HCT116 (cell line): ENCODE measurements around the gene OSBPL5. TPM values are rescaled to one million over a fixed set of nuclear protein-coding genes. Genes with fewer than 3 reads are reported as not detected.

Experiments
- ATAC-seq: fragments of 200-7000 bp; cut with Tn5 transposase; 2 replicates; pipeline ENCODE4 v1.9.1; 2020; ENCODE audit warnings: mild to moderate bottlenecking, moderate library complexity
- BruUV-seq: library from RNA; stranded (reverse); fragments of 400-500 nt; replicated peaks from 2 replicates; lab custom pipeline; 2021; lab: Mats Ljungman, UMichigan
- CTCF ChIA-PET: fragments of 300-600 bp; sonication (Branson Sonifier 250); formaldehyde crosslinking; loops from one replicate; lab custom pipeline; 2021; ENCODE audit warnings: antibody characterized with exemption; lab: Charles Lee
- POLR2A ChIA-PET: fragments of 300-600, 350-600 bp; sonication (Branson Sonifier 250); formaldehyde crosslinking; loops from one replicate; lab custom pipeline; 2021; ENCODE audit warnings: antibody characterized with exemption; lab: Charles Lee
- RAD21 ChIA-PET, 2 experiments: fragments of 300-600 bp; sonication (Branson Sonifier 250); formaldehyde crosslinking; loops; one replicate each; lab custom pipeline; 2023; ENCODE audit warnings: low total read pairs in 2 of 2; ENCODE audit not compliant: uncharacterized antibody in 2 of 2, unreplicated experiment in 2 of 2, low non-redundant PET in 1 of 2; lab: Charles Lee
- DNase-seq: peaks from one replicate; pipeline ENCODE4 v3.0.0-alpha.2; 2010; ENCODE audit warnings: low read depth, low spot score
- H2AFZ ChIP-seq: fragments of 200-600 bp; shearing (Covaris generic), sonication (generic); 2 replicates; pipeline ENCODE4 v1.6.1; 2017; ENCODE audit warnings: low read depth, mixed run types, mixed read lengths, antibody characterized with exemption, low read length; ENCODE audit not compliant: poor library complexity, severe bottlenecking
- H3K27ac ChIP-seq: 2 replicates; pipeline ENCODE4 v1.5.1; 2012; ENCODE audit warnings: low read depth, low read length
- H3K27me3 ChIP-seq: fragments of 200-600 bp; sonication (generic); 2 replicates; pipeline ENCODE4 v1.6.1; 2016; ENCODE audit warnings: mixed run types, low read length, mixed read lengths; ENCODE audit not compliant: insufficient read depth
- H3K36me3 ChIP-seq, 2 experiments: fragments of 200-500 bp in 1 of 2; fragments of 200-600 bp in 1 of 2; sonication (Bioruptor generic) in 1 of 2; sonication (generic) in 1 of 2; 2 replicates each; pipeline versions ENCODE4 v1.5.1 to v1.6.1; 2014 to 2016; ENCODE audit warnings: low read length in 2 of 2, inconsistent platforms in 1 of 2, mixed read lengths in 1 of 2, mixed run types in 1 of 2; ENCODE audit not compliant: insufficient read depth in 2 of 2, control insufficient read depth in 1 of 2
- H3K4me1 ChIP-seq, 2 experiments: fragments of 200-600 bp in 1 of 2; sonication (generic) in 1 of 2; 2 replicates each; pipeline versions ENCODE4 v1.5.1 to v1.6.1; 2012 to 2017; ENCODE audit warnings: low read length in 2 of 2, inconsistent platforms in 1 of 2, mild to moderate bottlenecking in 1 of 2, mixed read lengths in 1 of 2, mixed run types in 1 of 2, moderate library complexity in 1 of 2; ENCODE audit not compliant: insufficient read depth in 2 of 2, control insufficient read depth in 1 of 2
- H3K4me2 ChIP-seq: fragments of 200-600 bp; sonication (generic); 2 replicates; pipeline ENCODE4 v1.6.1; 2017; ENCODE audit warnings: mixed run types, low read length, mixed read lengths
- H3K4me3 ChIP-seq, 2 experiments: fragments of 200-600 bp in 1 of 2; sonication (generic) in 1 of 2; replicated peaks in 1 of 2; 2 replicates each; pipeline ENCODE4 v1.5.1; 2011 to 2016; ENCODE audit warnings: low read length in 2 of 2, control low read depth in 1 of 2, low read depth in 1 of 2, mild to moderate bottlenecking in 1 of 2, mixed read lengths in 1 of 2, mixed run types in 1 of 2
- H3K79me2 ChIP-seq: fragments of 200-600 bp; sonication (generic); 2 replicates; pipeline ENCODE4 v1.6.1; 2017; ENCODE audit warnings: mild to moderate bottlenecking, mixed run types, low read length, moderate library complexity, mixed read lengths; ENCODE audit not compliant: insufficient read depth
- H3K9ac ChIP-seq: fragments of 200-600 bp; sonication (generic); 2 replicates; pipeline ENCODE4 v1.6.1; 2016; ENCODE audit warnings: low read length, mixed read lengths
- H3K9me2 ChIP-seq: fragments of 200-600 bp; sonication (generic), shearing (Covaris generic); 2 replicates; pipeline ENCODE4 v1.6.1; 2017; ENCODE audit warnings: mixed run types, mild to moderate bottlenecking, moderate library complexity; ENCODE audit not compliant: insufficient read depth
- H3K9me3 ChIP-seq, 2 experiments: fragments of 200-500 bp in 1 of 2; fragments of 200-600 bp in 1 of 2; sonication (Bioruptor generic) in 1 of 2; sonication (generic) in 1 of 2; 2 replicates each; pipeline ENCODE4 v1.6.1; 2014 to 2017; ENCODE audit warnings: low read length in 2 of 2, mixed read lengths in 2 of 2, inconsistent platforms in 1 of 2, low read depth in 1 of 2, mild to moderate bottlenecking in 1 of 2, mixed run types in 1 of 2, moderate library complexity in 1 of 2; ENCODE audit not compliant: control insufficient read depth in 1 of 2, insufficient read depth in 1 of 2
- H4K20me1 ChIP-seq: fragments of 200-600 bp; sonication (generic), shearing (Covaris generic); 2 replicates; pipeline ENCODE4 v1.6.1; 2017; ENCODE audit warnings: mixed run types, mild to moderate bottlenecking, moderate library complexity; ENCODE audit not compliant: insufficient read depth
- CEBPB ChIP-seq: IDR thresholded peaks from 2 replicates; pipeline ENCODE4 v1.6.1; 2012; ENCODE audit warnings: low read depth
- EGR1 ChIP-seq: IDR thresholded peaks from 2 replicates; pipeline ENCODE4 v1.6.1; 2012; ENCODE audit warnings: low read depth
- ELF1 ChIP-seq: IDR thresholded peaks from 2 replicates; pipeline ENCODE4 v1.6.1; 2012; ENCODE audit warnings: low read depth, borderline replicate concordance
- EZH2phosphoT487 ChIP-seq: fragments of 200-600 bp; IDR thresholded peaks from 2 replicates; pipeline ENCODE4 v1.6.1; 2018; ENCODE audit warnings: antibody characterized with exemption, borderline replicate concordance
- RAD21 ChIP-seq: IDR thresholded peaks from 2 replicates; pipeline ENCODE4 v1.6.1; 2012; ENCODE audit warnings: low read depth, mild to moderate bottlenecking
- SRF ChIP-seq: IDR thresholded peaks from 2 replicates; pipeline ENCODE4 v1.6.1; 2012; ENCODE audit warnings: low read depth
- intact Hi-C: fragments of 100-400 bp; cut with micrococcal nuclease; formaldehyde crosslinking; loops from 2 replicates; pipeline ENCODE4 v1.10.0; 2022
- total RNA-seq: library from RNA; stranded (reverse); gene quantifications from one replicate; pipeline ENCODE4 v1.2.1, GENCODE V29; 2021; ENCODE audit not compliant: unreplicated experiment
- TF ChIP-seq, protein P1 (sequence below): IDR thresholded peaks from 2 replicates; pipeline ENCODE4 v1.6.1; 2012; ENCODE audit warnings: low read depth
- TF ChIP-seq, protein P2 (sequence below): IDR thresholded peaks from 2 replicates; pipeline ENCODE4 v1.6.1; 2011; ENCODE audit warnings: mild to moderate bottlenecking, low read length, moderate library complexity; ENCODE audit not compliant: insufficient replicate concordance; ENCODE audit errors: extremely low read depth
- TF ChIP-seq, protein P3 (sequence below), 3 experiments: fragments of 200-600 bp in 1 of 3; sonication (generic) in 1 of 3; IDR thresholded peaks in 2 of 3; conservative IDR thresholded peaks in 1 of 3; 2 replicates each; pipeline ENCODE4 v1.5.1; 2012 to 2017; ENCODE audit warnings: low read depth in 2 of 3, low read length in 2 of 3, antibody characterized with exemption in 1 of 3, borderline replicate concordance in 1 of 3, control low read depth in 1 of 3, mild to moderate bottlenecking in 1 of 3, mixed read lengths in 1 of 3, mixed run types in 1 of 3, moderate library complexity in 1 of 3; ENCODE audit not compliant: insufficient read depth in 1 of 3
- TF ChIP-seq, protein P4 (sequence below): IDR thresholded peaks from 2 replicates; pipeline ENCODE4 v1.6.1; 2012

The OSBPL5 gene
- total RNA-seq, 1 experiment from 2014 or later: 44.2 TPM

DNA sequence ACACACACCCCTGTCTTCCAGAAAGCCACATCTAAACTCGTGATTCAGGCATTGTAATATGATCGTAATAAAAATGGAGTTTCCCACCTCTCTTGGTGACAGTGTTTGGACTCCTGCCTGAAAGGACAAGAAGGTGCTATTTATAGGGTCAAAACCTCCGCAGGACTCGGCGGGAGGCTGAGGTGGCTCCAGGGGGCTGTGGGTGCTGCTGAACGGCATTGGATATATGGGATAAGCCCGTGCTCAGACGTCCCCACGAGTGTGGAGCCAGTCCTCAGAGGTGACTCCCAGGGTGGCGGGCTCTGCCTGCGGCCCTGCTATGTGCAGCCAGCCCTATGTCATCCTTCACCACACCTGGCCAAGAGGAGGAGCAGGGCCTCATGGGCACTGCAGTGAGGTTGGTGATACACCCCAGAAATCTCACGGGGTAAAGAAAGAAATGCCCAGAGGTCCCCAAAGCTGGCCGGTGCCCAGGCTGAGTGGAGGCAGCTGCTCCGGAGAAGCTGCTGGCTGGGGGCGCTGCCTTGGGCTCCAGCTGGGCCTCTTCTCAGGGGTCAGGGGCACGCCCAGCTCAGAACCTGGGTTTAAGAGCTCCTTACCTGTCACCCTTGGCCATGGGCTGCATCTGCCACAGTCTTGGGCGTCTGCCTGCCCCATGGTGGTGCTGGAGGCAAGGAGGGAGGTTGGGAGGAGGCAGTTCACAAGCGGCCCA, 5.1 kb upstream of the OSBPL5 start (continued):
- TF ChIP-seq, protein P1, sequence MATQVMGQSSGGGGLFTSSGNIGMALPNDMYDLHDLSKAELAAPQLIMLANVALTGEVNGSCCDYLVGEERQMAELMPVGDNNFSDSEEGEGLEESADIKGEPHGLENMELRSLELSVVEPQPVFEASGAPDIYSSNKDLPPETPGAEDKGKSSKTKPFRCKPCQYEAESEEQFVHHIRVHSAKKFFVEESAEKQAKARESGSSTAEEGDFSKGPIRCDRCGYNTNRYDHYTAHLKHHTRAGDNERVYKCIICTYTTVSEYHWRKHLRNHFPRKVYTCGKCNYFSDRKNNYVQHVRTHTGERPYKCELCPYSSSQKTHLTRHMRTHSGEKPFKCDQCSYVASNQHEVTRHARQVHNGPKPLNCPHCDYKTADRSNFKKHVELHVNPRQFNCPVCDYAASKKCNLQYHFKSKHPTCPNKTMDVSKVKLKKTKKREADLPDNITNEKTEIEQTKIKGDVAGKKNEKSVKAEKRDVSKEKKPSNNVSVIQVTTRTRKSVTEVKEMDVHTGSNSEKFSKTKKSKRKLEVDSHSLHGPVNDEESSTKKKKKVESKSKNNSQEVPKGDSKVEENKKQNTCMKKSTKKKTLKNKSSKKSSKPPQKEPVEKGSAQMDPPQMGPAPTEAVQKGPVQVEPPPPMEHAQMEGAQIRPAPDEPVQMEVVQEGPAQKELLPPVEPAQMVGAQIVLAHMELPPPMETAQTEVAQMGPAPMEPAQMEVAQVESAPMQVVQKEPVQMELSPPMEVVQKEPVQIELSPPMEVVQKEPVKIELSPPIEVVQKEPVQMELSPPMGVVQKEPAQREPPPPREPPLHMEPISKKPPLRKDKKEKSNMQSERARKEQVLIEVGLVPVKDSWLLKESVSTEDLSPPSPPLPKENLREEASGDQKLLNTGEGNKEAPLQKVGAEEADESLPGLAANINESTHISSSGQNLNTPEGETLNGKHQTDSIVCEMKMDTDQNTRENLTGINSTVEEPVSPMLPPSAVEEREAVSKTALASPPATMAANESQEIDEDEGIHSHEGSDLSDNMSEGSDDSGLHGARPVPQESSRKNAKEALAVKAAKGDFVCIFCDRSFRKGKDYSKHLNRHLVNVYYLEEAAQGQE: no peak
- TF ChIP-seq ELF1 (no peak), RAD21 (no peak), EZH2phosphoT487 (no peak)

DNA sequence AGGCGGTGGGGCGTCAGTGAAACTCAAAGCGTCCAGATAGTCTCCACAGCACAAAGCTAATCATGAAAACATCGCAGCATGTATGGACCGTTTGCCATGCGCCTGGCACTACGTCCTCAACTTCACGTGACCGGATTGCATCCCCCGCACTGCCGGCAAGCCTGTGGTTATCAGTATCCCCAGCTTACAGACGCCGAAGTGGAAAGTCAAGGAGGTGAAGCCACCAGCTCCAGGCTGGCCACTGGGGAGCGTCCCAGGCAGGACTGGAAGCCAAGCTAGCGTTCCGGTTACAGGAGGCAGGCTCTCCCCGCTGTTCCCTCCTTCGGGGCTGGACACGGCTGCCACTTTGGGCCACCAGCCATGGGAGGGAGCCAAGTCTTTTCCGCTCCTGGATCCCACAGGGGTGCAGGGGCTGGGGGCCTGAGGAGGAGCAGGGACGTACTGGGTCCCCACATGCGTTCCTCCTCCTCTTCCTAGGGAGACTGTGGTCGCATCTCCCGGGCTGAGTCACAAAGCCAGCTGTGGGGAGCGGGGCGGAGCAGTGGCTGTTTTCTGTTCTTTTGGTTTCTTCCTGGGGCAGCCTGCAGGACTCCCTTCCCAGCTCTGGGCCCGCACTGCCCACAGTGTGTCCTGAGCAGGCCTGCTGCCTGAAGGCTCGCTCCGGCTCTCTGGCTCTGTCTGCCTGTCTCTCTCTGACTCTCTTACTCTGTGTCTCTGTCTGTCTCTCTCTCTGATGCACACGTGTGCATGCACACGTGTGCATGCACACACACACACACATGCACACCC, 4.3 kb upstream of the OSBPL5 start:
- H3K9me3 ChIP-seq: no peaks in the 10 kb centered on the region
- peak overlapping the region; percentile 66 for H2AFZ ChIP-seq
- H3K4me1 ChIP-seq: peaks cover 17 to 25% of the 10 kb centered on the region in 2 experiments; a peak in 3 of 4 replicates
- ChIA-PET RAD21 (no interaction called here), CTCF (interaction anchor here (1.0 kb wide), 1 partner anchor 26 kb away, joined by 3 read pairs; no protein-coding TSS in a partner anchor), POLR2A (no interaction called here)
- peak; percentile 68 for ATAC-seq
- intact Hi-C loops: loop anchor here (1.0 kb wide), 1 partner anchor 48 kb away; no protein-coding TSS in a partner anchor
- H3K4me2 ChIP-seq: peak overlapping the region; percentile 90
- peak overlapping the region; percentile 43 for H3K9ac ChIP-seq
- peak overlapping the region; percentile 43; the same call in 1 of the 2 replicates for H3K27ac ChIP-seq
- peak overlapping the region; percentile 34 to 56 for H3K4me3 ChIP-seq
- peak; percentile 21 for DNase-seq
- no peaks in the 10 kb centered on the region for H3K36me3 ChIP-seq
- TF ChIP-seq CEBPB (no peak), SRF (no peak), EGR1 (peak; percentile 22)
- TF ChIP-seq, protein P2, sequence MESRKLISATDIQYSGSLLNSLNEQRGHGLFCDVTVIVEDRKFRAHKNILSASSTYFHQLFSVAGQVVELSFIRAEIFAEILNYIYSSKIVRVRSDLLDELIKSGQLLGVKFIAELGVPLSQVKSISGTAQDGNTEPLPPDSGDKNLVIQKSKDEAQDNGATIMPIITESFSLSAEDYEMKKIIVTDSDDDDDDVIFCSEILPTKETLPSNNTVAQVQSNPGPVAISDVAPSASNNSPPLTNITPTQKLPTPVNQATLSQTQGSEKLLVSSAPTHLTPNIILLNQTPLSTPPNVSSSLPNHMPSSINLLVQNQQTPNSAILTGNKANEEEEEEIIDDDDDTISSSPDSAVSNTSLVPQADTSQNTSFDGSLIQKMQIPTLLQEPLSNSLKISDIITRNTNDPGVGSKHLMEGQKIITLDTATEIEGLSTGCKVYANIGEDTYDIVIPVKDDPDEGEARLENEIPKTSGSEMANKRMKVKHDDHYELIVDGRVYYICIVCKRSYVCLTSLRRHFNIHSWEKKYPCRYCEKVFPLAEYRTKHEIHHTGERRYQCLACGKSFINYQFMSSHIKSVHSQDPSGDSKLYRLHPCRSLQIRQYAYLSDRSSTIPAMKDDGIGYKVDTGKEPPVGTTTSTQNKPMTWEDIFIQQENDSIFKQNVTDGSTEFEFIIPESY: no peak
- TF ChIP-seq, protein P3, sequence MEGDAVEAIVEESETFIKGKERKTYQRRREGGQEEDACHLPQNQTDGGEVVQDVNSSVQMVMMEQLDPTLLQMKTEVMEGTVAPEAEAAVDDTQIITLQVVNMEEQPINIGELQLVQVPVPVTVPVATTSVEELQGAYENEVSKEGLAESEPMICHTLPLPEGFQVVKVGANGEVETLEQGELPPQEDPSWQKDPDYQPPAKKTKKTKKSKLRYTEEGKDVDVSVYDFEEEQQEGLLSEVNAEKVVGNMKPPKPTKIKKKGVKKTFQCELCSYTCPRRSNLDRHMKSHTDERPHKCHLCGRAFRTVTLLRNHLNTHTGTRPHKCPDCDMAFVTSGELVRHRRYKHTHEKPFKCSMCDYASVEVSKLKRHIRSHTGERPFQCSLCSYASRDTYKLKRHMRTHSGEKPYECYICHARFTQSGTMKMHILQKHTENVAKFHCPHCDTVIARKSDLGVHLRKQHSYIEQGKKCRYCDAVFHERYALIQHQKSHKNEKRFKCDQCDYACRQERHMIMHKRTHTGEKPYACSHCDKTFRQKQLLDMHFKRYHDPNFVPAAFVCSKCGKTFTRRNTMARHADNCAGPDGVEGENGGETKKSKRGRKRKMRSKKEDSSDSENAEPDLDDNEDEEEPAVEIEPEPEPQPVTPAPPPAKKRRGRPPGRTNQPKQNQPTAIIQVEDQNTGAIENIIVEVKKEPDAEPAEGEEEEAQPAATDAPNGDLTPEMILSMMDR (IDR thresholded peaks at IDR 0.05 in 2 of 3, conservative IDR thresholded peaks at IDR 0.05 in 1 of 3; ENCODE audit: borderline replicate concordance in 1 of 3, insufficient read depth in 1 of 3, low read depth in 2 of 3, low read length in 2 of 3): peak in 1 of 3 experiments; percentile 14; a peak in 1 of 6 replicates
- TF ChIP-seq, protein P4, sequence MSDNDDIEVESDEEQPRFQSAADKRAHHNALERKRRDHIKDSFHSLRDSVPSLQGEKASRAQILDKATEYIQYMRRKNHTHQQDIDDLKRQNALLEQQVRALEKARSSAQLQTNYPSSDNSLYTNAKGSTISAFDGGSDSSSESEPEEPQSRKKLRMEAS: peak; percentile 82
- no TSS peak for BruUV-seq
- peaks cover 3% of the 10 kb centered on the region; the same call in 1 of the 2 replicates for H3K79me2 ChIP-seq
- H3K27me3 ChIP-seq: no peaks in the 10 kb centered on the region
- no peaks in the 10 kb centered on the region for H3K9me2 ChIP-seq
- no peaks in the 10 kb centered on the region for H4K20me1 ChIP-seq
